ENCODE data around the gene HACD1. TPM values are rescaled to one million over a fixed set of nuclear protein-coding genes. Genes with fewer than 3 reads are reported as not detected.

The HACD1 gene
- total RNA-seq, 1 experiment from 2014 or later: 29.6 TPM

DNA sequence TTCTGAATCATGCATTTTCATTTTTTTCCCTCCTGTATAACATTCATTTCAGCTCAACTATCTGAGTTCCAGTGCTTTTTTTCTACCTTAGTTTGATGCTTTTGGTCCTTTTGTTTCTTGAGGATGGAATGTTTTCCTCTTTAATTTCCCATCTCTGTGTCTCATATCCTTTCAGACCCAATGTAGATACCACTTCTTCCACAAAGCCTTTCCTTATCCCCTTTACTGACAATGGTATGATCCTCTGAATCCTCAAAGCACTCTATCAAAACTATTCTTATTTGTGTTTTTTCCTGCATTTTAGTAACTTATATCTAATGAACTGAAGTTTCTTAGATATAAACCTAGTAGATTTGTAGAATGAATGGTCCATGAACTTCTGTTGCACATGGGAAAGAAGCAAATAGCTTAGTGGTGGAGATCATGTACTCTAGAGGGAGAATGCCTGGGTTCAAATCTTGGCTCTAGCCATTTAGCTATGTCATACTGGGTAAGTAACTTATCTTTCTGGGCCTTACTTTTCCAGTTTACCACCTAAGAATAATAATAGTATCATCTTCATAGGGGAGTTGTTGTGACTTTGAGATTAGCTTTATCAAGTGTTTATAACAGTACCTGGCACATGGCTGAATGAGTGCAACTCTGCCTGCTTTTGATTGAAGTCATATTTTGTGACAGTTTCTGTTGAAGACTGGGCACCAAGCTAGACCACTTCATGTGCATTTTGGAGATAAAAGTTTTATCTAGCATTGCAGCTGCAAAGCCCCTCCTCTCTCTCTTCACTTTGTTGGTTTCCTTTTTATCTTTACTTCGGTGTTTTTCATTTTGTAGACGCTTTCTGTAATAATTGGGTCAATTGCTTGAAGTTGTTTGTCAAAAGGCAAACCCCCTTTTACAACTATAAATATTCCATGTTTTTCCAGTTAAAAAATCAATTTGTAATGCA lies 45.3 kb upstream of the HACD1 start:
- BruUV-seq (replicated peaks): TSS peak; percentile 11
- TF ChIP-seq, protein P1, sequence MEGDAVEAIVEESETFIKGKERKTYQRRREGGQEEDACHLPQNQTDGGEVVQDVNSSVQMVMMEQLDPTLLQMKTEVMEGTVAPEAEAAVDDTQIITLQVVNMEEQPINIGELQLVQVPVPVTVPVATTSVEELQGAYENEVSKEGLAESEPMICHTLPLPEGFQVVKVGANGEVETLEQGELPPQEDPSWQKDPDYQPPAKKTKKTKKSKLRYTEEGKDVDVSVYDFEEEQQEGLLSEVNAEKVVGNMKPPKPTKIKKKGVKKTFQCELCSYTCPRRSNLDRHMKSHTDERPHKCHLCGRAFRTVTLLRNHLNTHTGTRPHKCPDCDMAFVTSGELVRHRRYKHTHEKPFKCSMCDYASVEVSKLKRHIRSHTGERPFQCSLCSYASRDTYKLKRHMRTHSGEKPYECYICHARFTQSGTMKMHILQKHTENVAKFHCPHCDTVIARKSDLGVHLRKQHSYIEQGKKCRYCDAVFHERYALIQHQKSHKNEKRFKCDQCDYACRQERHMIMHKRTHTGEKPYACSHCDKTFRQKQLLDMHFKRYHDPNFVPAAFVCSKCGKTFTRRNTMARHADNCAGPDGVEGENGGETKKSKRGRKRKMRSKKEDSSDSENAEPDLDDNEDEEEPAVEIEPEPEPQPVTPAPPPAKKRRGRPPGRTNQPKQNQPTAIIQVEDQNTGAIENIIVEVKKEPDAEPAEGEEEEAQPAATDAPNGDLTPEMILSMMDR (conservative IDR thresholded peaks at IDR 0.05): no peak
- TF ChIP-seq EZH2 (IDR thresholded peaks at IDR 0.05; ENCODE audit: low read depth): no peak
- H3K9me2 ChIP-seq (ENCODE audit: insufficient read depth): no peaks in the 10 kb centered on the region
- intact Hi-C loops (cut with micrococcal nuclease; ENCODE audit: unreplicated experiment): no loop called here
- no peak overlapping the region for H3K4me2 ChIP-seq
- H3K79me2 ChIP-seq (ENCODE audit: low read depth): peaks cover 74% of the 10 kb centered on the region
- no peaks in the 10 kb centered on the region for H3K36me3 ChIP-seq (ENCODE audit: low read depth)
- no peaks in the 10 kb centered on the region for H3F3A ChIP-seq (ENCODE audit: insufficient read depth, low read depth)
- ChIA-PET POLR2A (ENCODE audit: unreplicated experiment) (no interaction called here), CTCF (no interaction called here)
- peaks cover 17% of the 10 kb centered on the region for H3K4me1 ChIP-seq (replicated peaks; ENCODE audit: insufficient read depth)
- DNase-seq: no peak
- no peak overlapping the region for H2AFZ ChIP-seq
- H3K4me3 ChIP-seq: no peak overlapping the region
- no peak overlapping the region for H3K27ac ChIP-seq
- no peaks in the 10 kb centered on the region for H3K27me3 ChIP-seq (ENCODE audit: insufficient read depth, low read depth)
- no peaks in the 10 kb centered on the region for H3K9me3 ChIP-seq (ENCODE audit: insufficient read depth, low read depth)
- no peaks in the 10 kb centered on the region for H4K20me1 ChIP-seq (ENCODE audit: insufficient read depth)

GRCh38 chr10:17661510-17661909 lies 44.3 kb upstream of the HACD1 start:
- Histone ChIP-seq H3K4me2 (no peak overlapping the region), H3K79me2 (ENCODE audit: low read depth) (peaks cover 74% of the 10 kb centered on the region), H3K27ac (no peak overlapping the region), H3K4me3 (no peak overlapping the region), H3K9me3 (ENCODE audit: insufficient read depth, low read depth) (no peaks in the 10 kb centered on the region), H3K9me2 (ENCODE audit: insufficient read depth) (no peaks in the 10 kb centered on the region), H3K27me3 (ENCODE audit: insufficient read depth, low read depth) (no peaks in the 10 kb centered on the region), H3K4me1 (replicated peaks; ENCODE audit: insufficient read depth) (peaks cover 26% of the 10 kb centered on the region), H4K20me1 (ENCODE audit: insufficient read depth) (no peaks in the 10 kb centered on the region), H3K36me3 (ENCODE audit: low read depth) (no peaks in the 10 kb centered on the region), H3F3A (ENCODE audit: insufficient read depth, low read depth) (peaks cover 6% of the 10 kb centered on the region; the same call in 1 of the 2 replicates), H2AFZ (no peak overlapping the region)
- no peak for DNase-seq
- intact Hi-C loops (cut with micrococcal nuclease; ENCODE audit: unreplicated experiment): no loop called here
- BruUV-seq (replicated peaks): no TSS peak
- TF ChIP-seq EZH2 (IDR thresholded peaks at IDR 0.05; ENCODE audit: low read depth): no peak
- TF ChIP-seq, protein P1 (conservative IDR thresholded peaks at IDR 0.05): no peak
- POLR2A ChIA-PET (ENCODE audit: unreplicated experiment): no interaction called here
- CTCF ChIA-PET: no interaction called here

- CTCF ChIA-PET: no interaction called here
Measured at GRCh38 chr10:17660921-17661320, 43.7 kb upstream of the HACD1 start.

More at GRCh38 chr10:17660921-17661320, 43.7 kb upstream of the HACD1 start:
- no TSS peak for BruUV-seq (replicated peaks)
- no peak overlapping the region for H2AFZ ChIP-seq
- no peaks in the 10 kb centered on the region for H3K9me2 ChIP-seq (ENCODE audit: insufficient read depth)
- intact Hi-C loops (cut with micrococcal nuclease; ENCODE audit: unreplicated experiment): no loop called here
- H3K27ac ChIP-seq: no peak overlapping the region
- peaks cover 76% of the 10 kb centered on the region for H3K79me2 ChIP-seq (ENCODE audit: low read depth)
- no peaks in the 10 kb centered on the region for H4K20me1 ChIP-seq (ENCODE audit: insufficient read depth)
- TF ChIP-seq, protein P1 (conservative IDR thresholded peaks at IDR 0.05): no peak
- no peak for TF ChIP-seq EZH2 (IDR thresholded peaks at IDR 0.05; ENCODE audit: low read depth)
- DNase-seq: no peak
- H3K9me3 ChIP-seq (ENCODE audit: insufficient read depth, low read depth): no peaks in the 10 kb centered on the region
- peaks cover 30% of the 10 kb centered on the region for H3K4me1 ChIP-seq (replicated peaks; ENCODE audit: insufficient read depth)
- no peaks in the 10 kb centered on the region for H3K36me3 ChIP-seq (ENCODE audit: low read depth)
- no peaks in the 10 kb centered on the region for H3K27me3 ChIP-seq (ENCODE audit: insufficient read depth, low read depth)
- POLR2A ChIA-PET (ENCODE audit: unreplicated experiment): no interaction called here
- H3F3A ChIP-seq (ENCODE audit: insufficient read depth, low read depth): peaks cover 12% of the 10 kb centered on the region
- H3K4me3 ChIP-seq: no peak overlapping the region
- H3K4me2 ChIP-seq: no peak overlapping the region
